GM04503 (cell line): ENCODE data around the gene CASP1.

Source experiments
- DNase-seq: peaks from one replicate; pipeline ENCODE4 v3.0.0-alpha.2; 2012; ENCODE audit warnings: low read depth

Gene CASP1

DNA sequence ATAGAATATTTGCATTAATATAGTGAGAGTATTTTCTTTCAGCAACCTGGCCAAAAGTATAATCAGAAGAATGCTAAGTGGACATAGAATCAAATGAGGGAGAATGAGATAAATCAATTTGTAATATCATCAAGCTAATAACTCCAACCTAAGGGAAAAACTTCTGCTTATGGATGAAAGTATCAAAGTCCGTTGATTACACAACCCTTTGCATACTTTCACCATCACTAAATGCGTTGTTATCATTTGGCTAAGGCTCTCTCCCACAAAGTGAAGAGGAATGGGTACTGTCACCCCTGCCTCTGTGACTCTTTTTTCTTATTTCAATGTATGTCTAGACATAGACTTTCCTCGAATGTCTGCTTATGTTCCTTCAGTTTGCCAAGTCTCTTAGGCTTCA, 50.1 kb downstream of the CASP1 start:
- no peak for DNase-seq

DNA sequence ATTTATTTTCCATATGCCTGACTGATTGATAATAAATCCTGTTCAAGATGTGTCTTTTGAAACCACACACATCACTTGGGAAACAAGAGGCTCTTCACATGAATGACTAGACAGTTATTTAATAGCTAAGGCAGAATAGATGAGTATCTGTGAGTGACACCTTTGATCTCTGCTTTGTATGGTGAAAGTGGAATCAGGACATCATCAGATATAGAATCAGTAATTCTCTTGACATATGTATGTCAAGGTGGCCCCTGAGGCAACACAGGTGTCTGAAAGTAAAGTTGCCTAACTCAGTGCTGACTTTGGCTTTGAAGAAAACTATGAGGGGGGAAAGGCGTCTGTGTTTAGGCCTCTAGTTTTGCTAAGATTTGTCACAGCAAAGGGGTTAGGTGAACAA, 55.1 kb downstream of the CASP1 start:
- no peak for DNase-seq
